HG03097 (cell line): ENCODE measurements around the gene SLC3A2.
"Not testable (repeated sequence)": the region's sequence is repeated elsewhere in the genome, so short reads cannot be mapped to it uniquely, and the experiment has no call there.

Experiments used
- ATAC-seq: cut with Tn5 transposase; IDR thresholded peaks from one replicate; pipeline ENCODE4 v1.9.1; 2021; ENCODE audit not compliant: unreplicated experiment, low FRiP score

SLC3A2 gene

GRCh38 chr11:62880803-62881578 is at the start of gene SLC3A2:
Gene SLC3A2, plus strand, starts transcription at chr11:62880896. Its CDS starts 128 bp downstream, at chr11:62881024.
- peak; percentile 70 for ATAC-seq

GRCh38 chr11:62830904-62831519 is 49.7 kb upstream of the SLC3A2 start:
- no peak for ATAC-seq

- peak; percentile 69 for ATAC-seq
Measured at GRCh38 chr11:62831520-62832335, 49.0 kb upstream of the SLC3A2 start, which contains the start of gene STX5. Gene STX5, minus strand, starts transcription at chr11:62832051. Its CDS starts 808 bp downstream, at chr11:62831243.

GRCh38 chr11:62832336-62833234 is 48.1 kb upstream of the SLC3A2 start, which contains the start of gene TEX54:
Gene TEX54, minus strand, starts transcription at chr11:62832841.
- peak; percentile 4 for ATAC-seq

- ATAC-seq: no peak
Measured at GRCh38 chr11:62835336-62835735, 45.4 kb upstream of the SLC3A2 start.

GRCh38 chr11:62839050-62839945 is 41.4 kb upstream of the SLC3A2 start, which contains the start of gene WDR74:
Gene WDR74, minus strand, starts transcription at chr11:62839590. Its CDS starts 20 bp downstream, at chr11:62839570.
- peak; percentile 49 for ATAC-seq

GRCh38 chr11:62840721-62841360 is 39.9 kb upstream of the SLC3A2 start:
- not testable (repeated sequence) for ATAC-seq

- peak; percentile 54 for ATAC-seq
Measured at GRCh38 chr11:62841361-62842170, 39.1 kb upstream of the SLC3A2 start.

GRCh38 chr11:62842171-62842741 is 38.4 kb upstream of the SLC3A2 start:
- ATAC-seq: no peak

- ATAC-seq: not testable (repeated sequence)
Measured at GRCh38 chr11:62842891-62843290, 37.8 kb upstream of the SLC3A2 start.

DNA sequence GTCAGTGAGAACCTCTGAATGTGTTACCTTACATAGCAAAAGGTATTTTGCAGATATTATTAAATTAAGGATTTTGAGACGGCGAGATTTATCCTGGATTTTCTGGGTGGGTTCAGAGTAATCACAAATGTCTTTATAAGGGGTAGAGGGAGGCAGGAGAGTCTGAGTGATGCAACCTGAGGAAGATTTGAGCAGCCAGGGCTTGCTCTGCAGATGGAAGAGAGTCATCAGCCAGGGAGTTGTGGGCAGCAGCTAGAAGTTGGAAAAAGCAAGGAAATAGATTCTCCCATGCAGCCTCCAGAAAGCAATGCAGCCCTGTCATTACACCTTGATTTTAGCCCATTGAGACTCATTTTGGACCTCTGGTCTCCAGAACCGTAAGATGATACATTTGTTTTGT is 37.2 kb upstream of the SLC3A2 start:
- no peak for ATAC-seq

GRCh38 chr11:62844154-62844553 is 36.5 kb upstream of the SLC3A2 start:
- no peak for ATAC-seq

GRCh38 chr11:62846177-62846576 is 34.5 kb upstream of the SLC3A2 start:
- ATAC-seq: no peak

DNA sequence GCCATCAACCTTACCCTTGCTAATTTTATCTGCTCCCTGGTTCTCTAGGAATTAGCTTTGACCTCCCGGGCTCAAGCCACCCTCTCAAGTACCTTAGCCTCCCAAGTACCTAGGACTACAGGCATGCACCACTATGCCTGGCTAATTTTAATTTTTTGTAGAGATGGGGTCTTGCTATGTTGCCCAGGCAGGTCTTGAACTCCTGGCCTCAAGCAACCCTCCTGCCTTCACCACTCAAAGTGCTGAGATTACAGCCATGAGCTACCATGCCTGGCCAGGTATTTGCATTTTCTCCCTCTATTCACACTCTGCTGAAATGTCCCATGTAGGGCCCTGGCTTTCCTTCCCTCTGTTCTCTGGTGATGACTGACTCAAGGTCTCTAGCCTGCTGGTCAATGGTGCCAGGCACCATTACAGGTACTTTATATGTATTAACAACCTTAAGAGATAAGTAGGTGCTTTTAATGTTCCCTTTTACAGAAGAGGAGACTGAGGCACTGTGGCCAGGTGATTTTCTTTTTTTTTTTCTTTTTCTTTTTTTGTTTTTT is 32.9 kb upstream of the SLC3A2 start:
- no peak for ATAC-seq

GRCh38 chr11:62850911-62851806 is 29.5 kb upstream of the SLC3A2 start:
- no peak for ATAC-seq
